Measurements from ENCODE around the gene FITM1.
"Not testable (repeated sequence)": the region's sequence is repeated elsewhere in the genome, so short reads cannot be mapped to it uniquely, and the experiment has no call there.

The FITM1 gene

GRCh38 chr14:24098229-24098926 is 32.1 kb upstream of the FITM1 start:
- no peak for DNase-seq

GRCh38 chr14:24098927-24099813 is 31.3 kb upstream of the FITM1 start:
- peak in 6 of 14 donors; percentile 5 to 31 (median 16) for DNase-seq

DNA sequence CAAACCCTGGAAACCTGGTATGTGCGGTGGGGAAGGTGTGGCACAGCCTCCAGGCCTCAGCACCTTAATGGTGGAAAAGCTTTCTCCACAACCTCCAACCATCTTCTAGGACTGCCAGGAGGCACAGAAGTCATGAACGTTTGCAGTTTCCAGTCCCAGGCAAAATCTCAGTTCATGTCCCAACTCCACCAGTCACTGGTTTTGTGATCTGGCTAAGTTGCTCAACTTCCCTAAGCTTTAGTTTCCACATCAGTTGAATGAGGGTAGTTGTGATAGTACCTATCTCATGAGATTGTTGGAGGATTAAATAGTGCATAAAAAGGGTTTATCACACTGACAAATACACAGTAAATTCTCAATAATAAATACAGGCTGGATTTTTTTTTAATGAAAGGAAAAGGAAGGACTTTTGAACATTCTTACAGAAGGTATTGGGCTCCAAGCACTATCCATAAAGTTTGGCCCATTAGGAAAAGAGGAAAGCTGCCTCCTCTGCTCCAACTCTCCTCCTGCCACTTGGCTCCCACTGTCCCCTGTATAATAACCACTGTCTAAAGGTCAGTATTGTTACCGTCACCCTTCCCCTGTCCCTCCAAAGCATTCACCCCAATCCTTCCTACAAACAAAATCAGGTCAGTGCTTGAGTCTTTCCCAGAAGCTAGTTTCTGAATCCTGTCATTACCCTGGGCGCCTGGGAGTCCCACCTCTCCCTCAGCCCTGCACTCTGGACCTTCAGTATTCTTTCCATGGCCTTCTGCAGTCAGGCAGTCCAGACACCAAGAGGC is 30.1 kb upstream of the FITM1 start:
- no peak for DNase-seq

GRCh38 chr14:24100982-24101494 is 29.4 kb upstream of the FITM1 start:
- DNase-seq = no peak

- DNase-seq = no peak
Measured at GRCh38 chr14:24102357-24103048, 28.0 kb upstream of the FITM1 start.

DNA sequence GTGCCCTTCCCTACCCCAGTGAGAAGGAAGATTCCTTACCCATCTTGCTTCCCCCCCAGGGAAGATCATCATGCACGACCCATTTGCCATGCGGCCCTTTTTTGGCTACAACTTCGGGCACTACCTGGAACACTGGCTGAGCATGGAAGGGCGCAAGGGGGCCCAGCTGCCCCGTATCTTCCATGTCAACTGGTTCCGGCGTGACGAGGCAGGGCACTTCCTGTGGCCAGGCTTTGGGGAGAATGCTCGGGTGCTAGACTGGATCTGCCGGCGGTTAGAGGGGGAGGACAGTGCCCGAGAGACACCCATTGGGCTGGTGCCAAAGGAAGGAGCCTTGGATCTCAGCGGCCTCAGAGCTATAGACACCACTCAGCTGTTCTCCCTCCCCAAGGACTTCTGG is 27.0 kb upstream of the FITM1 start:
- no peak for DNase-seq

GRCh38 chr14:24105609-24106239 is 24.7 kb upstream of the FITM1 start:
- not testable (repeated sequence) for DNase-seq

DNA sequence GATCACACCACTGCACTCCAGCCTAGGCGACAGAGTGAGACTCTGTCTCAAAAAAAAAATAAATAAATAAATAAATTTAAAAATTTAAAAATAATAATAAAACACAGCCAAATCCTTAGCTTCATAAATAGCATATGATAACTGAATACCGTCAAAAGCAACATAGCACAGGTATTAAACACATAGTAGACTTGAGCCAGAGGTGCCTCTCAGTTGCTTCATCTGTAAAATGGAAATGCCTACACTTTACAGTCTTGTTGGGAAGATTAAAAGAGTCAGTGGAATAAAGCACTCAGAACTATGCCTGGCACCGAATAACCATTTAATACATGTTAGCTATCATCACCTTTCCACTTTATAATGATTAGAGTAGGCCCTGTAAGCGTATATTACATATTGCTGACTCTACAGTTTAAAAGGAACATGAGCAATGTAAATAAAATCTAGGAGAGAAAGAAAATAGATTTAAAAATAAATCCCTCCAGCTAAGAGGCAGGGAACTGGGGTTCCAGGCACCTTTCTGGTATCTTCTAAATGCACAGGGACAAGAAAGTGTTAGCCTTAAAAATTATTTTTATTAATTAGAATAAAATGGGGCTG is 23.7 kb upstream of the FITM1 start:
- no peak for DNase-seq

GRCh38 chr14:24108336-24108874 is 22.1 kb upstream of the FITM1 start:
- no peak for DNase-seq

GRCh38 chr14:24110060-24110459 is 20.4 kb upstream of the FITM1 start:
- DNase-seq = no peak

GRCh38 chr14:24110523-24110922 is 19.9 kb upstream of the FITM1 start:
- DNase-seq = no peak

- DNase-seq = no peak
Measured at GRCh38 chr14:24113379-24113800, 17.1 kb upstream of the FITM1 start.

GRCh38 chr14:24113801-24114531 is 16.5 kb upstream of the FITM1 start:
- peak in 13 of 14 donors; percentile 59 to 98 (median 89) for DNase-seq

DNA sequence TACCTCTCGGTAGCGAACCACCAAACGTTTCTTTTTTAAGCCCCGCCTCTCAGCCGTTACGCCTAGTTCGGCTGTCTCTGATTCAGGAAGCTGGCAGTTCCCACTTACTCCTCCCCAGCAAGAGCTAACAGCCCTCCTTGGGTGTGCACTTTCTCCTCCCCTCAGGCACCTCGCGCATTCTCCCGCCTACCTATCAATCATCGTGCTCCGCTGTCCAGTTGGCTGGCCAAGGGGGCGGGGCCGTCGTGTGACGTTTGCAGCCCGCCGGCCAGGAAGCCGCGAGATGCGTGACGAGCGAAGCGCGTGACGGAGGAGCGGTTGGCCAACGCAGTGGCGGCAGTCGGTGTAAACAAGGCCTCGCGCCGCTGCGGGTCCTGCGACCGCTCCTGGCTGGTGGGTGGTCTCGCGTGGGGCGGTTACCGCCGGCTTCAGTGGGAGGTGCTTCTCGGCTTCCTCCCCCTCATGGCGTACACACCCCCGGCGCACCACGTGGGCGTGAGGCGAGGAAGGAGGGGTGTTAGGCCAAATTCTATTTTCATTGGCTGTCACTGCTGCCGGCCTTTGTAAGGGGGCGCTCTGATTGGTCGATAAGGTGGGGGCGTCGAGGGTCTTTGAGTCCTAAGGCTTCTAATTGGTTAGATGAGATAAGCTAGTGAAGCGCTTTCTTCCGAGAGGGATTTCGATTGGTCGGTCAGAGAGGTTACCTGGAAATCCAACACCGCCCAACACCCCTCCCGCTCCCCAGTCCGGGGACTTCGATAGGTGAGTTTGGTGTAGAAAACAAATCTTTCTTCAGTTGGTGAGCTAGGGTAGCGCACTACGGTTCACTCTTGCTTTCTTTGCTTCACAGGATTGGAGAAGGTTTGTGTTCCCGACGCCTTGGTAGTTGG is 15.7 kb upstream of the FITM1 start, which contains the start of the genes DCAF11 and NRL:
TSS of gene DCAF11 (plus strand) at position 246 of the 890 bp plus-strand sequence. CDS start 818 bp downstream, outside the sequence.
TSS of gene NRL (minus strand) at position 418 of the 890 bp plus-strand sequence. CDS start 32,101 bp downstream, outside the sequence.
- DNase-seq = peak; percentile 96 to 100 (median 100)

- DNase-seq = peak in 1 of 14 donors; percentile 37
Measured at GRCh38 chr14:24115422-24116127, 14.9 kb upstream of the FITM1 start.

DNA sequence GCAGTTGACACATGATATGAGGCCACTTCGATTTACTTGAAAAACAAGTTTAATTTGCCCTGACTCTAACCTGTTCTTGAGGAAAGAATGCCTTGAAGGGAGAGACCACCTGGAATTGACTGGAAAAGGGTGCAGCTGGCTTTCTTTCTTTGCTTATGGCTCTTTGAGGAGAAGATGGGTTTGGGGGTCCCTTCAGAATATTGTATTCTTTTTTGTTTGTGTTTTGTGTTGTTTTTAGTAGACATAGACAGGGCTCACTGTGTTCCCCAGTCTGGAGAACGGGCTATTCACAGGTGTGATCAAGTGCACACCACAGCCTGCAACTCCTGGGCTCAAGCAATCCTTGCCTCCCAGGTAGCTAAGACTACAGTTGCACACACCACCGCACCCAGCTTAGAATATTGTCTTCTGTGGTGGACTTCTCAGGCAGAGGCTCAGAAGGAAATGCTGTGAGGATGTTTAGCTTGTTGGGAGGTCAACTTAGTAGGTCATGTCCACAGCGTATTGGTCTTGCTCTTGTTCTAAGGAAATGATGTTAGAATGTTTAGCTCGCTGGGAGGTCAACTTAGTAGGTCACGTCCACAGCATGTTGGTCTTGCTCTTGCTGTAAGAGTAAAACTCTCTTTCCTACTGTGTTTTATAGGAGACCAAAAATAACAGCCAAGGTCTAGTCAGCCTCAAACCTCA is 14.2 kb upstream of the FITM1 start:
- no peak for DNase-seq

- DNase-seq = no peak
Measured at GRCh38 chr14:24117179-24117578, 13.3 kb upstream of the FITM1 start.
